Progenitor cell of endocrine pancreas (in vitro differentiated cells): Measurements from ENCODE around the gene IFT80. TPM values are rescaled to one million over a fixed set of nuclear protein-coding genes. Genes with fewer than 3 reads are reported as not detected.

Experiments used
- DNase-seq: peaks from one replicate; pipeline ENCODE4 v3.0.0; 2021; ENCODE audit warnings: low spot score; ENCODE audit not compliant: unreplicated experiment
- H3K27ac Mint-ChIP-seq: 2 replicates; pipeline ENCODE4 v1.8.0; 2021; ENCODE audit warnings: mild to moderate bottlenecking, moderate library complexity, mixed read lengths
- H3K27me3 Mint-ChIP-seq: 2 replicates; pipeline ENCODE4 v1.8.0; 2021; ENCODE audit warnings: mixed read lengths
- H3K36me3 Mint-ChIP-seq: 2 replicates; pipeline ENCODE4 v1.8.0; 2022; ENCODE audit warnings: mixed read lengths; ENCODE audit not compliant: insufficient read depth
- H3K4me1 Mint-ChIP-seq: 2 replicates; pipeline ENCODE4 v1.8.0; 2021; ENCODE audit warnings: low read depth, mixed read lengths
- H3K4me3 Mint-ChIP-seq: 2 replicates; pipeline ENCODE4 v1.8.0; 2021; ENCODE audit warnings: low read depth, mild to moderate bottlenecking, moderate library complexity, mixed read lengths
- H3K9me3 Mint-ChIP-seq: 2 replicates; pipeline ENCODE4 v1.8.0; 2021; ENCODE audit warnings: low read depth, mixed read lengths
- CTCF ChIP-seq: fragments of 200-600 bp; sonication (generic); IDR thresholded peaks from one replicate; pipeline ENCODE4 v1.5.0; 2021; ENCODE audit warnings: antibody characterized with exemption, mild to moderate bottlenecking; ENCODE audit not compliant: unreplicated experiment
- total RNA-seq: library from RNA; stranded (reverse); gene quantifications from 2 replicates; pipeline ENCODE4 v1.2.1, GENCODE V29; 2021

The IFT80 gene
- total RNA-seq, 1 donor from 2014 or later = 48.1 TPM

DNA sequence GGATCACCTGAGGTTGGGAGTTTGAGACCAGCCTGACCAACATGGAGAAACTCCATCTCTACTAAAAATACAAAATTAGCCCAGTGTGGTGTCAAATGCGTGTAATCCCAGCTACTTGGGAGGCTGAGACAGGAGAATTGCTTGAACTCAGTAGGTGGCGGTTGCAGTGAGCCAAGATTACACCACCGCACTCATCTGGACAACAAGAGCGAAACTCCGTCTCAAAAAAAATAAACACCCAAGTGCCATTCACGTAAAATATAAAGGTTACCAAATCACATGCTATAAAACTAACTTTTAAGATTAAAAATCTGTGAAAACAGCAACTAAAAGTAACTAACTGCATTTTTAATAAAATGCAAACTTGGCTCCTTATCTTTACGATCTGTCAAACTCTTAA is 41.7 kb upstream of the IFT80 start:
- no peak overlapping the region for H3K27ac Mint-ChIP-seq
- H3K4me1 Mint-ChIP-seq = no peaks in the 10 kb centered on the region
- no peak for DNase-seq
- TF ChIP-seq CTCF = no peak
- H3K36me3 Mint-ChIP-seq = peaks cover 42% of the 10 kb centered on the region
- H3K4me3 Mint-ChIP-seq = no peak overlapping the region
- peaks cover 4% of the 10 kb centered on the region for H3K9me3 Mint-ChIP-seq
- H3K27me3 Mint-ChIP-seq = no peaks in the 10 kb centered on the region

DNA sequence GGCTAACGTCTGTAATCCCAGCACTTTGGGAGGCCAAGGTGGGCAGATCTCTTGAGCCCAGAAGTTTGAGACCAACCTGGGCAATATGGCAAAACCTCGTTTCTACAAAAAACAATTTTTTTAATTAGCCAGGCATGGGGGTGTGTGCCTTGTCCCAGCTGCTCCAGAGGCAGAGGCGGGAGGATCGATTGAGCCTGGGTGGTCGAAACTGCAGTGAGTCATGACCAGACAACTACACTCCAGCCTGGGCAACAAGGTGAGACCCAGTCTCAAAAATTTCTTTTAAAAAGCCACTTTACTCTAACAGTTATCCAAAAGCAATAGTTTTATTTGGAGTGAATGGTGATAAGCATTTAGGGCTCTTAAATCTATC is 38.0 kb upstream of the IFT80 start:
- Mint-ChIP-seq H3K4me1 (no peaks in the 10 kb centered on the region), H3K9me3 (no peaks in the 10 kb centered on the region), H3K4me3 (no peak overlapping the region), H3K27me3 (no peaks in the 10 kb centered on the region), H3K27ac (no peak overlapping the region), H3K36me3 (peaks cover 33% of the 10 kb centered on the region)
- no peak for TF ChIP-seq CTCF
- DNase-seq = no peak

DNA sequence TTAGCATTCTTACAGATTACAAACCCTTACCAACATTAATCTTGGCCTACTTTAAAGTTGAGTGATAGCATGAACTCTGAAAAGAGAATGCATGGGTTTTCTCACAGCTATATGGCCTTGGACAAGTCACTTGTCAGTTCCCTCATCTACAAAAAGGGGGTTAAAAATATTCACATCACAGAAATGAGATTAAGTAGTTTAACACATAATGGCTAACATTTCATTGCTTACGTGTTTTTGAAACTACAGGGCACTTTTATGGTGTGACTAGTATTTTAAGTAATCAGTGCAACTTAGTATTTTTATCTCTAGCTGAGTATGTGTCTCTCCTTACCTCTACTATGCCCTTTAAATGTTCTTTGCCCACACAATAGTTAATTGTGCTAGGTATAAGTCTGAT is 36.7 kb upstream of the IFT80 start:
- H3K9me3 Mint-ChIP-seq = no peaks in the 10 kb centered on the region
- no peak for TF ChIP-seq CTCF
- no peak overlapping the region for H3K27ac Mint-ChIP-seq
- peaks cover 36% of the 10 kb centered on the region for H3K36me3 Mint-ChIP-seq
- H3K4me1 Mint-ChIP-seq = no peaks in the 10 kb centered on the region
- no peak overlapping the region for H3K4me3 Mint-ChIP-seq
- no peak for DNase-seq
- H3K27me3 Mint-ChIP-seq = no peaks in the 10 kb centered on the region

GRCh38 chr3:160435095-160435494 is 36.1 kb upstream of the IFT80 start:
- Mint-ChIP-seq H3K9me3 (no peaks in the 10 kb centered on the region), H3K4me3 (no peak overlapping the region), H3K27me3 (no peaks in the 10 kb centered on the region), H3K4me1 (no peaks in the 10 kb centered on the region), H3K27ac (no peak overlapping the region), H3K36me3 (peaks cover 32% of the 10 kb centered on the region)
- TF ChIP-seq CTCF = no peak
- DNase-seq = no peak

GRCh38 chr3:160434071-160434470 is 35.0 kb upstream of the IFT80 start:
- Mint-ChIP-seq H3K4me3 (no peak overlapping the region), H3K9me3 (no peaks in the 10 kb centered on the region), H3K27me3 (no peaks in the 10 kb centered on the region), H3K27ac (no peak overlapping the region), H3K36me3 (peaks cover 26% of the 10 kb centered on the region), H3K4me1 (no peaks in the 10 kb centered on the region)
- no peak for DNase-seq
- no peak for TF ChIP-seq CTCF
